Activated CD4-positive, alpha-beta T cell treated with anti-CD3 and anti-CD28 coated beads, Interleukin-2, amount 50 U/mL, for 24 hours (primary cell): ENCODE measurements around the gene BARHL1.
"Not testable (repeated sequence)": the region's sequence is repeated elsewhere in the genome, so short reads cannot be mapped to it uniquely, and the experiment has no call there.

Experiments
- DNase-seq, 2 donors: peaks; one replicate each; pipeline ENCODE4 v3.0.0-alpha.2; 2020; ENCODE audit warnings: low read depth in 1 of 2, low spot score in 1 of 2

Gene BARHL1

GRCh38 chr9:132556235-132556634 is 26.2 kb upstream of the BARHL1 start:
- no peak for DNase-seq

GRCh38 chr9:132556714-132557113 is 25.7 kb upstream of the BARHL1 start:
- DNase-seq: no peak

- no peak for DNase-seq
Measured at GRCh38 chr9:132557159-132557558, 25.2 kb upstream of the BARHL1 start.

GRCh38 chr9:132559711-132560110 is 22.7 kb upstream of the BARHL1 start:
- DNase-seq: no peak

- DNase-seq: no peak
Measured at GRCh38 chr9:132560616-132561202, 21.7 kb upstream of the BARHL1 start.

GRCh38 chr9:132562306-132562573 is 20.2 kb upstream of the BARHL1 start:
- DNase-seq: no peak

- DNase-seq: no peak
Measured at GRCh38 chr9:132564526-132564925, 17.9 kb upstream of the BARHL1 start.

DNA sequence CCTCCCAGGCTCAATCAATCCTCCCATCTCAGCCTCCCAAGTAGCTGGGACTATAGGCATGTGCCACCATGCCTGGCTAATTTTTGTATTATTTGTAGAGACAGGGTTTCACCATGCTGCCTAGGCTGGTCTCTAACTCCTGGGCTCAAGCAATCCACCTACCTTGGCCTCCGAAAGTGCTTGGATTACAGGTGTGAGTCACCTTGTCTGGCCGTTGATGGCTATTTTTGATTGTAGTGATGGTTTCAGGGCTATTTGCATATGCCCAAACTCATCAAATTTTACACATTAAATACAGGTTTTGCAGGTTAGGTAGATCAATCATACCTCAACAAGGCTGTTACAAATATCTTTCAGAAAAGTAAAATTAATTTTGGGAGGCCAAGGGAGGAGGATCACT is 13.6 kb upstream of the BARHL1 start:
- not testable (repeated sequence) for DNase-seq

- no peak for DNase-seq
Measured at GRCh38 chr9:132571806-132572600, 10.4 kb upstream of the BARHL1 start.

- no peak for DNase-seq
Measured at GRCh38 chr9:132572921-132573320, 9.5 kb upstream of the BARHL1 start.

GRCh38 chr9:132575005-132575609 is 7.3 kb upstream of the BARHL1 start:
- peak in 1 of 2 donors; percentile 15 for DNase-seq

DNA sequence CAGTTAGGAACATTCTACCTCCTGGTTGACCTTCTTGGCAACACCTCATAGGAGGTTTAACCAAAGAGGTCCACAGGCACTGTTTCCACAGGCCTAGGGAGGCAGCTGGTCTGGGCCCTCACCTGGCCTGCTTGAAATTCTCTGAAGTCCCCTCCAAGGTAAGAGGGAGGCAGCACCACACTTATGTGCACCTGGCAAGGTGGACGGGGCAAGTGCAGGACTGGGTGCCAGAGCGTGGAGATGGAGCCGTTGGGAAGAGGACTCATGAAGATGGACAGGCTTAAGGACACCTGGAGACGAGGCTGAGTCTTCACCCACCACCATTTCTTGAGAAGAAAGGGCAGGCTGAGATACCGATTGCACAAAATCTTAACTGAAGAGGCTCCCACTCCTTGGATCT is 6.6 kb upstream of the BARHL1 start:
- DNase-seq: no peak

DNA sequence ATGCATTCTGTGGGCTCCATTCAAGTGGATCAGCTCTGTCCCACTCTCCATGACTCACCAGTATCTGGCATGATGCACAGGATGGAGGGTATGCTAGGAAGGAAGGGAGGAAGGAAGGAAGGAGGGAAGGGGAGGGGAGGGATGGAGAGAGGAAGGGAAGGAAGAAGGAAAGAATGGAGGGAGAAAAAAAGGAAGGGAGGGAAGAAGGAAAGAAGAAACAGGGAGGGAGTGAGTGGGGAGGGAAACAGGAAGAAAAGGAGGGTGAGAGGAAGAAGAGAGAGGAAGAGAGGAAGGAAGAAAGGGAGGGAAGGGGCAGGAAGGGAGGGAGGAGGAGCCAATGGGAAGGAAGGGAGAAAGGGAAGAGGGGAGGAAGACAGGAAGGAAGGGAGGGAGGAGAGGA is 5.3 kb upstream of the BARHL1 start:
- no peak for DNase-seq

DNA sequence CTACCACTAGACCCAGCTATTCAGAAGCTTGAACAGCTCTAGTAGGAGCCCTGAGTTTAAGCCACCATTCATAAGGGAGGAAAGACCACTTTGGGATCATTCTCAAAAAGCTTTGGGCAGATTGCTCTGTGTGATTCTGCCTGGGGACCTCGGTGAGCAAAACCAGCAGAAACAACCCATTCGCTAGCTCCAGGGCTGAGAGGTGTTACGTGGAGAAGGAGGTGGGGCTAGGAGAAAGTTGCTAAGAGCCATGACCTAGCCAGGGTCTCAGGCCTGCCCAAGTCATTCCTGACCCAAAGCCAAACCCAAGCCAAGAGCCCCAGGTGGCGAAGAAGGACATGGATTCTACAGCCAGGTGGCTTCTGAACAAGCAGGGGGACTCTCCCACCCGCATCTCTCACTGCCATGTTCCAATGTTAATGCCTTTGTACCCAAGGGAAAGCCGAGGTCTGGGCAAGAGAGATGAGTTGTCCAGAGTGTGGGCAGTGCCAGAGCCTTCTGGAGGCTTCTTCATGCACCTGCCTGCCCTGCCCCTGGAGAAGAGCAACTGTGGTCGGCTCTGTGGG is 4.0 kb upstream of the BARHL1 start:
- DNase-seq: no peak

GRCh38 chr9:132579427-132579798 is 3.0 kb upstream of the BARHL1 start:
- DNase-seq: no peak

- DNase-seq: no peak
Measured at GRCh38 chr9:132582786-132583583, 579 bp downstream of the BARHL1 start.

DNA sequence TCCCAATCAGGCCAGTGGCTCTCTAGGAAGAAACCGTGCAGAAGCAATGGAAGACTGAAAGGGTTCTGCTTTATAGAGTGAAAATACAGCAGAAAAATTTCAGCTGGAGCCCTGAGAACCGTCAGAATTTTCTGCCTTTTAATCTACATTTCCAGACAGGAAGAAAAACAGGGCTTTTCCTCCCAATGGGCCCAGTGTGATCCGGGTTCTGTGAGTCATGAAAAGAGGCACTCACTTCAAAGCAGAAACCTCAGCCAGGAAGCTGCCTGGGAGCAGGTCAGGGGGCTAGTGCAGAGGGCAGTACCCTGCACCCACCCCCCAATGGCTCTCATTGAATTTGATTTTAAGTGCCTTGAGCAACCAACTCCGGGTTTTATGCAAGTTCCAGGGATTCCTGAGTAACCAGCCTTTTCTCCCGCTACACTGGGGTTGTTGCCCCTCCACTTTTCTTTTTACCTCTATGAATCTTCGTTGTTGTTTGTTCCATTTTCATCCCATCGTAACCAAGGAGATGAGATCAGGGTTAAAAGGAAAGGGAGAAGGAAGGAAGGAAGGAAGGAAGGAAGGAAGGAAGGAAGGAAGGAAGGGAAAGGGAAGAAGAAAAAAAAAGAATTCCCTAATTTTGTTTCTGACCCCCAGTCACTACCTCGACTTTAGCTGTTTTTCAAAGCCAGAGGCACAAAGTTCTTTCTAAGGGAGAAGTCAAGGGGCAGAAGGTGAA is 1.3 kb downstream of the BARHL1 start:
- DNase-seq: no peak

- no peak for DNase-seq
Measured at GRCh38 chr9:132584601-132585560, 2.5 kb downstream of the BARHL1 start.

DNA sequence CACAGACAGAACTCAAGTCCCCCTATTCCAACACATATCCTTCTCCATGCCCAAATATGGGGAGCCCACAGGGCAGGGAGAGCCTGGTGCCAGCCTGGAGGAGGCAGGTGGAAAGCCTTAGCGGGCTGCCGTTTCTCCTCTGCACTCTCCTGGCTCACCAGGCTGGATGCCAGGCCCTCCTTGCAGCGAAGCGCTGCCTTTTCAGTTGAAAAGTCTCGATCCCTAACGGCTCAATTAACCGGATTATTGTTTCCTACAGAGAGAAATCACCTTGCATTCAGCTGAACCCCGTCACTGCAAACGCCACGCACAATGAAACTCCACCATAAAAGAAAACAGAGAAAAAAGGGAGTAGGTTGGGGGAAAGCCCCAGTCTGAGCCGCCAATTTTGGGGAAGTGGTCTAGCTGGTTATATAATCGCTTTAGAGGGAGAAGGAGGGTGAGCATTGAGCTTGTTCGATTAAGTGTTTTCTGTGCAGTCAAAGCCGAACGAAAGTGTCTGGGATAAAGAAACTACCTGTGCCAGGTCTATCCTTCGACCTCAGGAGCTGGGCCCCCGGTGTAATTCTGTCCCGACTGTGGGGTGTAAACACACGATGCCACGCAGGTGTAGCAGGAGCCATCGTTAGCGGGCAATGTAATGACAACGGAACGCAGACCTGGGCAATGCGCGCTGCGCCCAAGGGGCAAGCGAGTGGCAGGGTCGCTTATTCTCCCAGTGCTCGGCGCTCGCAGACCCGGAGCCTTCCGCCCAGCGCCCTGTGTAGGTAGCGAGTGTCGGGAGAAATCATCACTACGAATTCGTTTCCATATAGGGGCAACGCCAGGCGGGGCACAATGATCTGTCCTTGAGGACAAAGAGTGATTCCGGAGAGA is 3.8 kb downstream of the BARHL1 start:
- DNase-seq: no peak
